ENCODE results near the gene UBQLNL.

UBQLNL gene

DNA sequence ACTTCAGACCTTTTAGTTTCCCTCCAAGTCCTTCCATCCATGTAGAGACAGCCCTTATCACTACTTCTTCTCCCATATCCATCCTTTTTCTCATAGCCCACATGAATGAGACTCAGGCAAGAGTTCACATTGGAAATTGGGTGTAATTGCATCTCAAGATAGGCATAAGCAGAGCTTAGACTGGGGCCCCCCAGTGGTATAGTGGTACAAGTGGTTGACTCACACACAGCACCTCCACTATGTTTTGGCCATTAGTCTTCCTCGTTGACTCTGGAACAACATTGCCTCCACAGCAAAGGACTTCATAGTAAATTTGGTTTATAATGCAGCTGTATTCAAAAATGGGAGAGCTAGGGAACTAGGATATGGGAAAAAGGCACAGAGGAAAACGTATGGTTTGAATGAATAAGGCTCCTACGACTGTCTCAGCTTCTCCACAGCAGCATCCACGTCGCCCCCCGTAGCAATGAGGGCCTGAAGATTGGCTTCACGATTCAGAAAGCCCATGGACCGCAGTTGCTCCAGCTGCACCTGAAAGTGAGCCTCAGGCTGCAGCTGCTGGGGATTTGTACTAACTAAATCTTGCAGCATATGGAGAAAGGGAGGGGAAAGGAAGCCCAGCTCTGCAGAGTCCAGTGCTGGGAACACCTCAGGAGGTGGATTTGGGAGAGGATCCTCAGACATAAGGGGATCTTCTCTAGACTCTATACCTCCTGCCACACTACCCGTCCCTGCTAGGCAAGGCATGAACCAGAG lies 9.1 kb downstream of the UBQLNL start:
- no peak for DNase-seq

- DNase-seq, result no peak
Measured at GRCh38 chr11:5505363-5506048, 11.0 kb downstream of the UBQLNL start.

DNA sequence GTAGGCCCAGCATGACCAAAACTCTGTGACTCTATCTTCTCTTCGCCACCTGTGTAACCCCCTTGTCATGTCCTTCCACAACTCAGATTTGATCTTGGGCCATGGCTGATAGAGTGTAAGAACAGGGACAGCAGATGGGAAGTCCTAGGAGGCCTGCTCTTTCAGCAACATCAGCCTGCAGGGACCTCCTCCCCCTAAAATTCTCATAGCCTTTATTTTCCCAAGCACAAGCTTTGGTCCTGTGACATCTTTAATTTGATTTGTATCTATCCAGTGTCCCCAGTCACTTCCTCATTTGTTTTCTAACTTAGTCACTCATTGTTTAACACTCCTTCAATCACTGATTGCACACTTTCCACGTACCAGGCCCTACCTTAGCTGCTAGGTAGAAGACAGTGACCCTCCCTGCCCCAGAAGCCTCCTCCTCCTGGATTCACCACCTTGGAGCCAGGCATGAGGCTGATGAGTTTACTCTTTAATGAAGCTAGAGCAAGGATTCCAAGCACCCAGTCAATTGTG lies 12.0 kb downstream of the UBQLNL start:
- DNase-seq, result no peak

DNA sequence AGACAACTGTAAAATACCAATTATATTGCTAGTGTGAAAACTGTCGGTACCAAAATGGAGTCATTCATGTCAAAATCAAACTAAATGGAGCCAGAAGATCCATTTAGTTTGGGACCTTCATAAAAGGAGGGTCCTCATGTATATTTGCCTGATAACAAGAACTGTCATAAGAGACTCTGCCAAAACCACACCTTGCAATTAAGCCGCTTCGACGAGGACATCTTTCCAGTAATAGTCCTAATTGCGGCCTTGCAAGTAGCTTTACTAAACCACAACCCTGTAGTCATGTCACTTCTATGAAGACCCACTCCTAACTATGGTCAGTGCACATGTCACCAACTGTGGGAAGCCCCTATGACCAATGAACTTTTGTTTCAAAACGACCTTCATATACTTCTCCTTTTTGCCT lies 16.1 kb downstream of the UBQLNL start:
- DNase-seq, result no peak

- DNase-seq, result no peak
Measured at GRCh38 chr11:5499671-5500070, 16.8 kb downstream of the UBQLNL start.

DNA sequence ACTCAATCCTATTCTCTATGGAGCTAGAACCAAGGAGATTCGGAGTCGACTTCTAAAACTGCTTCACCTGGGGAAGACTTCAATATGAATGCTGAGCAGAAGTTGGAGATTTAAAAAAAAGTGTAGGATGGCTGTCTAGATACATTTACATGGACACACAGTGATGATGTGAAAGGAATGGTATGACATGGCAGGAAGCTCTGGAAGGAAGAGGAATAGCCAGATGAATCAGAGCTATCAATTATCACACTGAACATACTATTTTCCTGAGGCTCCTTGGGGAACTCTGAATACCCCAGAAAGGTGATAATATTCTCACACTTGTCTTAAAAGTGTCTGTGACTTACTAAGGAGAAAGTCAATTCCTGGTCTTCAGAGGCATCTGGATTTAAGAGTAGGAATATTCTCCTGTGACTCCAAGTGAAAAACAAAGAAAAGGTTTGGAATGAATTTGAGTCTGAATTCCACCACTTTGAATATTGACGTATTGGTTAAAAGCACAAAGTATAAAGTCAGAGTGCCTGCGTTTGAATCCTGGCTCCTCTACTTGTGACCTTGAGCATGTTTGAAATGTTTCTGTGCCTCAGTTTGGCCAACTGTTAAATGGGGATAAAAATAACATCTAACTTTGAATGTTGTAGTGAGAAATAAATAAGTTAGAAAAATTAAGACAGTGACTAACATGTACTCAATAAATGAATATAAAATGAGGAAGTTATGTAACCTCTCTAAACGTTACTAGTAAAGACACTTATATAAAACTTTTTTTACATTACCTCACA lies 26.7 kb downstream of the UBQLNL start:
- no peak for DNase-seq

DNA sequence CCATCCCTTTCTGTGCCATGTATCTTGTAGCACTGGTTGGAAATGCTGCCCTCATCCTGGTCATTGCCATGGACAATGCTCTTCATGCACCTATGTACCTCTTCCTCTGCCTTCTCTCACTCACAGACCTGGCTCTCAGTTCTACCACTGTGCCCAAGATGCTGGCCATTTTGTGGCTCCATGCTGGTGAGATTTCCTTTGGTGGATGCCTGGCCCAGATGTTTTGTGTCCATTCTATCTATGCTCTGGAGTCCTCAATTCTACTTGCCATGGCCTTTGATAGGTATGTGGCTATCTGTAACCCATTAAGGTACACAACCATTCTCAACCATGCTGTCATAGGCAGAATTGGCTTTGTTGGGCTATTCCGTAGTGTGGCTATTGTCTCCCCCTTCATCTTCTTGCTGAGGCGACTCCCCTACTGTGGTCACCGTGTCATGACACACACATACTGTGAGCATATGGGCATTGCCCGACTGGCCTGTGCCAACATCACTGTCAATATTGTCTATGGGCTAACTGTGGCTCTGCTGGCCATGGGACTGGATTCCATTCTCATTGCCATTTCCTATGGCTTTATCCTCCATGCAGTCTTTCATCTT lies 27.6 kb downstream of the UBQLNL start:
- DNase-seq, result no peak

DNA sequence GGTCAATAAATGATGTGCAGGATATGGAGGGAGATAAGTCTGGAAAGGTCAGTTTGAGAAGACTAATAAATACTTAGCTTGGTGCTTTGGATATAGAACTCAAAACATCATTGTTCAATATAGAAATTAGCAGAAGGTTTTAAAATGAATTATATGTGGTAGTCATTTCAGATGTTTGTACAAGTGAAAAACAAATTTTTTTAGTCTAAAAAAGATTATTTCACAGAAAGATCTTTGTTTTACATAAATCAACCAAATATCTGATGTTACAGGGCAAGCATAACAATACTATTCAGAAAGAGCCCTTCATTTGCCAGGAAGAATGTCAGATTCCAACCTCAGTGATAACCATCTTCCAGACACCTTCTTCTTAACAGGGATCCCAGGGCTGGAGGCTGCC lies 28.1 kb downstream of the UBQLNL start, which contains the start of gene OR52D1:
Gene OR52D1 (plus strand): TSS at position 301 of the 400 bp plus-strand sequence. CDS start 22 bp downstream, at position 323.
- DNase-seq, result no peak

GRCh38 chr11:5486421-5486820 lies 30.1 kb downstream of the UBQLNL start:
- no peak for DNase-seq

GRCh38 chr11:5486003-5486402 lies 30.5 kb downstream of the UBQLNL start:
- DNase-seq, result no peak

DNA sequence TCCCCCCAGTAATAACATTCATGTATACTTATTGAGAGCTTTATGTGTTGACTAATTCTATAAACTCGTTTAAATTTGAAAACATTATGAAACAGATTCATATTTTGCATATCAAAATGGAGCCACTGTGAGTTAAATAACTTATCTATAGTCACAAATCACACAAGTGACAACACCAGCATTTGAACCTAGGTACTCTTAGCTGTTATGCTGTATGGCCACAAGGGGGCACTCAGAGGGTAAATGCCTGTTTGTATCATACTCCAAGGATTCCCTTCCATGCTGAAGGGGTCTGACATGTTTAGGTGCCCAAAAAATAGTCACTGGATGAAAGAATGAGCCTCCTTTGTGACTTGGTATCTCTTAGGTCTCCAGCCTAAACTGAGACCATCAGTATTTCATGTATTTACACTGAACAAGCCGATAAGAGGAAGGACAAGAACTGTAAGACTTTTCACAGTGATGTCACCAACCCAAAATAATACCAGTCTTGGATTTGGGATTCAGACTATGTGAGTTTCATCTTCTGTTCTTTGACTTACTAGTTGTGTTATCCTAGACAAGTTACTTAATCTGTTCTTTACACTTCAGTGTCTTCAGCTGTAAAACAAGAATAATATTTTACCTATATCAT lies 40.2 kb downstream of the UBQLNL start:
- peak in 1 of 4 experiments; percentile 7 for DNase-seq

GRCh38 chr11:5473921-5474320 lies 42.6 kb downstream of the UBQLNL start:
- no peak for DNase-seq

- DNase-seq, result no peak
Measured at GRCh38 chr11:5467527-5467926, 49.0 kb downstream of the UBQLNL start.

Data from activated CD4-positive, CD25-positive, alpha-beta regulatory T cell (primary cell).